M059J (cell line): ENCODE data around the gene ZBTB12. TPM values are rescaled to one million over a fixed set of nuclear protein-coding genes. Genes with fewer than 3 reads are reported as not detected.

Source experiments
- DNase-seq: peaks from one replicate; pipeline ENCODE4 v3.0.0-alpha.2; 2012; ENCODE audit warnings: low read depth
- total RNA-seq: library from RNA; depleted of rRNA; stranded (reverse); fragments of >200 nt; shearing (Covaris generic); gene quantifications from 2 replicates; pipeline ENCODE4 v1.2.3, GENCODE V29; 2014

ZBTB12 gene
- total RNA-seq, 1 experiment from 2014 or later: 2.3 TPM

- DNase-seq: peak; percentile 87
These were observed 4.1 kb downstream of the ZBTB12 start, which contains the start of gene EHMT2 for GRCh38 chr6:31897612-31898382. EHMT2 (minus strand) TSS chr6:31897698; CDS start chr6:31897677, 21 bp downstream.

GRCh38 chr6:31896856-31897611 is 4.9 kb downstream of the ZBTB12 start:
- DNase-seq: no peak

GRCh38 chr6:31896493-31896855 is 5.4 kb downstream of the ZBTB12 start:
- DNase-seq: no peak

DNA sequence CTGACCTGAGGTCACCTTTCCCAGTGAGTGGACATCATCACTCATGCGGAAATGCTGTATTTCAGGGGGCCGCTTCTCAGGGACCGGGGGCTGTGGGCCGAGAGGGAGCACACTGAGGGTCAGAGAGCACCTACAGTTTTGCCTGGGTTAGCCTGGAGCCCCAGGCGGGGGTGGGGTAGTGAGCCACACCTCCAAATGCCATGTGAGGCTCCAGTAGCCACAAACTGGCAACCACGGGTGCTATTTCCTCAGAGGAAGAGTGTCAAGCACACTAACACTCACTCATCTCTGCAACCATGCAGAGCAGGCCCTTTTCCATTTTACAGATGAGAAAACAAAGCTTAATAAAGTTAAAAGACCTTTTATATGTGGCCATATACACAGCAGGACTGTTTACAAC is 9.1 kb downstream of the ZBTB12 start:
- no peak for DNase-seq

- DNase-seq: no peak
These were observed 12.4 kb downstream of the ZBTB12 start for GRCh38 chr6:31889331-31889972.

DNA sequence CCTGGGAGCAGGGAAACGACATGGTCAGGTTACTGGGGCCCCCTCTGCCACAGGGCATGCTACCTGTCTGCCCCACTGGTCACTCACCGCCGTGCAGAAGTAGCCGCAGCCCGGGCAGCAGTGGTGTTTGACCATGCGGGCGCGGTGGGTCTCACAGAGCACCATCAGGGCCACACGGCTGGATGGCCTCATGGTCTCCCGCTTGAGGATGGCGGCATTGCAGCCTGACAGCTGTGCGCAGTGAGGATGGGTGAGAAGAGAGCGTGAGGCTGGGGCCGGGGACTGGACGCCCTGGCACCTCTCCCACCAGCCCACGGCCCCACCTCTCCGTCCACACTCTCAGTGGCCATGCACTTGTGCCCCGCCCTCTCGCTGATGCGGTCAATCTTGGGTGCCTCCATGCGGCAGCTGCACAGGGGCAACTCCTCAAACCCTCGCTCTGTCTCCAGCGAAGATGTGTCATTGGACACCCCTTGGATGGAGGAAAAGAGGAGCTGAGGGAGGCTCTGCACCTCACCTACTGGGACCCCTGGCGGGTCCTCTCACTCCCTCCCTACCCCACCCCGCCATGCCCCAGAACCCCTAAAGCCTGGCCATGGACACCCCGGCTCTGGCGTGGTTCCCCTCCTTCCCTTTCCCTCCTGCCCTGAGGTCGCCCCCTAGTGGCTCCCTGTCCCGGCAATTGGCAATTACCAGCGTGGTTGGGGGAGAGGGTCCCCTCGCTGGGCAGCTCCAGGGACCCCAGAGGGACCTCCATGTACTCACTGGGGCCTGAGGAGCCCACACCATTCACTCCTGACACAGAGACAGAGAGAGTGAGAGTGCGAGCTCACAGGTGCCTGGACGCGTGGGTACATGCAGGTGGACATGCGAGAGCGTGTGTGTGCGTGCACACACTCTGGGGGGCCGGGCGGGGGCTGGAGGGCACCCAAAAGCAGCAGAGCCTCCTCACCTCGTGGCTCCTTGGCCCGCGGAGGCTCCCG is 13.3 kb downstream of the ZBTB12 start:
- no peak for DNase-seq

DNA sequence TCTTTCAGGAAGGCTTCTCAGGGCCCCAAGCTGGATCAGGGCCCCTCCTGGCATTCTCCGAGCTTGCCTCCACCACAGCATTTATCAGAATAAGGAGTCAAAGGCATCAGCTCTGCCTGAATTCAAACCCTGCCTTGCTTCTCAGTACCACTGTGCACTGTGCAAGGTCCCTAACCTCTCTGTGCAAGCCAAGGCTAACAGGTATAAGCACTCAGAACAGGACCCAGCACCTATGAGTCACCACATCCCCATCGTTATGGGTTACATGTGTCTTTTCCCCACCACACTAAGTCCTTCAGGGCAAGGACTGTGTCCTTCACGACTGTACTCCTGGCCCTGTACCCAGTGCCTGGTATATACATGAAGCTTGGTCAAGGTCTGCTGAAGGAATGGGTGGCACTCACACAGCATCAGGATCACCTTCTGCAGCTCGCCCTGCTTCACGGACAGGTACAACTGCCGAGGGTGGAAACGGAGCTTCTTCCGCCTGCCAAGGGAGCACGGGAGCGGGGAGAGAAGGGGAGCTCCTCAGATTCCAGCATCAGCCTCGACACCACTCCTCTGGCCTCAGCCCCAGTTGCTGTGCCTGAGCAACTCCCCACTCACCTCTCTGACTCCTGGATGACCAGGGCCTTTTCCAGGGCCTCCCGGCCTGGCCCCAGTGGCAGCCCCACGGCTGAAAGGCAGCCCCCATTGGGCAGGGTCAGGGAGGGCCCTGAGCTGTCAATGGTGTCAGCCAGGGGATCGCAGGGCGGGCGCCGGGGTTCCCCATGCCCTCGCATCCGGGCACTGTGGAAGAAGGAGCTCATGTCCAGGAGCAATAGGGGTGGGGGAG is 14.5 kb downstream of the ZBTB12 start:
- DNase-seq: no peak

GRCh38 chr6:31886541-31886991 is 15.3 kb downstream of the ZBTB12 start:
- no peak for DNase-seq

GRCh38 chr6:31884528-31885035 is 17.3 kb downstream of the ZBTB12 start:
- no peak for DNase-seq

- DNase-seq: no peak
These were observed 18.2 kb downstream of the ZBTB12 start for GRCh38 chr6:31883676-31884075.

DNA sequence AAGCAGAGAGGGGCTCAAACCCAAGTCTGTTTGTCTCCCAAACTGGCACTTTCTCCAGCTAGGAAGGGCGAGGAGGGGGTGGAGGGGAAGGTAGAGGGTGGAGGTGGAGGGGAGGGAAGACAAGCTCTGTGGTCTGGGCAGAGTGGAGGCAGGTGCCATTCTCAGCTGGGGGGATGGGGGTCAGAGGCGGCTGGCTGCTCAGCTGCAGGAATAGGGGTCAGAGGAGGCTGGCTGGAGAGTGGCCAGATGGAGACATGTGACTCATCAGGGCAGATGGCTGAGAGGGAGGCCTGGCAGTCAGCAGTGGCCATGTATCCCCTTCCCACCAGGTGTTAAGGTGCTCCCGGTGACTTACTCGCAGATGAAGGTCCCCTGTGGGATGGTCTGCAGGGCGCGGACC is 19.5 kb downstream of the ZBTB12 start:
- DNase-seq: peak; percentile 58

GRCh38 chr6:31881136-31881859 is 20.6 kb downstream of the ZBTB12 start:
- no peak for DNase-seq

GRCh38 chr6:31880616-31881015 is 21.3 kb downstream of the ZBTB12 start:
- no peak for DNase-seq

GRCh38 chr6:31879901-31880300 is 22.0 kb downstream of the ZBTB12 start:
- DNase-seq: no peak

DNA sequence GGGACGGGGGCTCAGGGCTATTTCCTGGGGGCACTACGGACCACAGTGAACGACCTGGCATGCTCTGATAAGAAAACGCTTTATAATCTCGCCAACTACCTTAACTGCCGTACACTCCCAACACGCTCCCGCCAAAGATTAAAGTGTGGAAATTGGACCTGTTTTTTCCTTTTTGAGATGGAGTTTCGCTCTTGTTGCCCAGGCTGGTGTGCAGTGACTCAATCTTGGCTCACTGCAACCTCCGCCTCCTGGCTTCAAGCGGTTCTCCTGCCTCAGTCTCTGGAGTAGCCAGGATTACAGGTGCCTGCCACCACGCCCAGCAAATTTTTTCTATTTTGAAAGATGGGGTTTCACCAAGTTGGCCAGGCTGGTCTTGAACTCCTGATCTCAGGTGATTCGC is 22.7 kb downstream of the ZBTB12 start:
- no peak for DNase-seq

- no peak for DNase-seq
These were observed 23.2 kb downstream of the ZBTB12 start, which contains the start of gene SLC44A4 for GRCh38 chr6:31878726-31879125. SLC44A4 (minus strand) TSS chr6:31878997; CDS start chr6:31878980, 17 bp downstream.

GRCh38 chr6:31878222-31878621 is 23.7 kb downstream of the ZBTB12 start:
- DNase-seq: no peak

DNA sequence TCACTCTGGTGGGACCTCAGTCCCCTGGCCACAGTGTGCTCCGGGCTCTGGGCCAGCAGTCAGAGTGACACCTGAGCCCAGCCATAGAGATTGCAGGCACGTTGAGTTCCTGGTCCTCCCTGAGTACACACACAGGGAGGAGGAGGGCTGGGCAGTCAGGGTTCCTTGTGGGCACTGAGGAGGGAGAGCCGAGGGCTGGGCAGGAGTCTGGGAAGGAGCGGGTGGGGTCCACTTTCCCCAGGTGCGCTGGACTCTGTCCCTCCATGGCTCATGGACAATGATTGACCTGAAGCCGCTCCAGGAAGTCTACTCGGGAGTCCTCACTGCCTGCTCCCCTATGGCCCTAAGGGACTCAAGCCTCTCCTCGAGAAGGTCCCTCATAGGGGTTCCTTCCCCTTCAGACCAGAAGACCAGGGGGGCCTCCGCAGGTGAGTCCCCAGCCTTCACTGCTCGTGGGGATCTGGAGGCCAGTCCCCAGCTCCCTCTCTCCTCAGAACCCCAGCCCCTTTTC is 24.2 kb downstream of the ZBTB12 start:
- no peak for DNase-seq

- DNase-seq: no peak
These were observed 24.7 kb downstream of the ZBTB12 start for GRCh38 chr6:31877125-31877650.
